GM12874 (cell line): ENCODE measurements around the gene SMIM35.

ENCODE experiments used
- TF ChIP-seq, protein P1 (sequence below): IDR thresholded peaks from 2 replicates; pipeline ENCODE4 v1.5.1; 2011; ENCODE audit warnings: low read depth, mild to moderate bottlenecking, control low read depth, low read length, moderate library complexity; ENCODE audit not compliant: insufficient read depth

Gene SMIM35

GRCh38 chr11:118000850-118001228 lies 85.9 kb downstream of the SMIM35 start:
- TF ChIP-seq, protein P1, sequence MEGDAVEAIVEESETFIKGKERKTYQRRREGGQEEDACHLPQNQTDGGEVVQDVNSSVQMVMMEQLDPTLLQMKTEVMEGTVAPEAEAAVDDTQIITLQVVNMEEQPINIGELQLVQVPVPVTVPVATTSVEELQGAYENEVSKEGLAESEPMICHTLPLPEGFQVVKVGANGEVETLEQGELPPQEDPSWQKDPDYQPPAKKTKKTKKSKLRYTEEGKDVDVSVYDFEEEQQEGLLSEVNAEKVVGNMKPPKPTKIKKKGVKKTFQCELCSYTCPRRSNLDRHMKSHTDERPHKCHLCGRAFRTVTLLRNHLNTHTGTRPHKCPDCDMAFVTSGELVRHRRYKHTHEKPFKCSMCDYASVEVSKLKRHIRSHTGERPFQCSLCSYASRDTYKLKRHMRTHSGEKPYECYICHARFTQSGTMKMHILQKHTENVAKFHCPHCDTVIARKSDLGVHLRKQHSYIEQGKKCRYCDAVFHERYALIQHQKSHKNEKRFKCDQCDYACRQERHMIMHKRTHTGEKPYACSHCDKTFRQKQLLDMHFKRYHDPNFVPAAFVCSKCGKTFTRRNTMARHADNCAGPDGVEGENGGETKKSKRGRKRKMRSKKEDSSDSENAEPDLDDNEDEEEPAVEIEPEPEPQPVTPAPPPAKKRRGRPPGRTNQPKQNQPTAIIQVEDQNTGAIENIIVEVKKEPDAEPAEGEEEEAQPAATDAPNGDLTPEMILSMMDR = no peak

- TF ChIP-seq, protein P1 = no peak
Measured at GRCh38 chr11:118000067-118000849, 86.5 kb downstream of the SMIM35 start.

GRCh38 chr11:117999354-117999993 lies 87.3 kb downstream of the SMIM35 start:
- TF ChIP-seq, protein P1 = no peak

GRCh38 chr11:117998664-117999353 lies 88.0 kb downstream of the SMIM35 start:
- TF ChIP-seq, protein P1 = no peak

- TF ChIP-seq, protein P1 = no peak
Measured at GRCh38 chr11:117997823-117998579, 88.8 kb downstream of the SMIM35 start.

DNA sequence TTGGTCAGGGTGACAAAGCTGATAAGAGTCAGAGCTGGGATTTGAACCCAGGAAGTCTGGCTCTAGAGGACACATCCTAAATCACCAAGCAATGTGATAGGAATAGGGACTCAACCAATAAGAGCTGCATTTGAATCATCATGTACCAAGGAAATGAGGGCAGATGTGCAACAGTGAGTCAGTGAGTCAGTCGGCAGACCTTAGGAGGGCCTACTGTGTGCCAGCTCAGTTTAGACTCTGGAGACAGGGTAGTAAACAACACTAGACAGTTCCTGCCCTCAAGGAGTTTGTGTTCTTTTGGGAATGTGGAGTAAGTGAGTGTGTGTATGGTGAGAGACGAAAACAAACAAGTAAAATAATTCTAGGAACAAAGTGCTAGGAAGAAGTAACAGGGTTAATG lies 89.4 kb downstream of the SMIM35 start:
- TF ChIP-seq, protein P1 = no peak

DNA sequence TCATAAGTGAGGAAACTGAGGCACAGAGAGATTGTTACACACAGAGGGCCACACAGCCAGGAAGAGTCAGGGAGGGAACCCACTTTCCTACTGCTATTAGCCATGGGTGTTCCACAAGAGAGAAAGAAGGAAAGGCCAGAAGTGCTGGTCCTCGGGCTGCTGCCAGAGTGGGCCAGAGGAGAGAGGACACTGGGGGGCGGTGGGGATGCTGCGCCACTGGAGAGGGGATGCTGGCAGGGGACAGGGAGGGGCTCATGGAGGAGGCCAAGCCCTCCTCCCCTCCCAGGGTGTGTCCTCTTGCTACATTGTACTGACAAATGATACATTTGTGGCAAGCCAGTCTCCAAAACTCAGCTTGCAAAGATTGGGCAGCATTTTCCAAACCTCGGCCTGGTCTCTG lies 90.7 kb downstream of the SMIM35 start:
- TF ChIP-seq, protein P1 = no peak
